ENCODE results near the gene TCEA3. TPM values are rescaled to one million over a fixed set of nuclear protein-coding genes. Genes with fewer than 3 reads are reported as not detected.

TCEA3 gene
- total RNA-seq, 1 donor from 2014 or later = 9.7 TPM

- no peak for DNase-seq (ENCODE audit: low spot score)
- H3K27me3 Mint-ChIP-seq (ENCODE audit: unreplicated experiment) = peaks cover 20% of the 10 kb centered on the region
- peak overlapping the region; percentile 97 for H3K27ac Mint-ChIP-seq (ENCODE audit: unreplicated experiment)
- no peak for TF ChIP-seq CTCF (IDR thresholded peaks at IDR 0.05; ENCODE audit: unreplicated experiment)
- H3K4me3 Mint-ChIP-seq (ENCODE audit: unreplicated experiment) = peak overlapping the region; percentile 66
- H3K36me3 Mint-ChIP-seq (ENCODE audit: low read depth, unreplicated experiment) = peaks cover 17% of the 10 kb centered on the region
- H3K4me1 Mint-ChIP-seq (ENCODE audit: unreplicated experiment) = peaks cover 46% of the 10 kb centered on the region
- H3K9me3 Mint-ChIP-seq (ENCODE audit: unreplicated experiment) = no peaks in the 10 kb centered on the region
Measured at GRCh38 chr1:23371987-23372880, 52.3 kb downstream of the TCEA3 start.

- TF ChIP-seq CTCF (IDR thresholded peaks at IDR 0.05; ENCODE audit: unreplicated experiment) = peak; percentile 34
- H3K27me3 Mint-ChIP-seq (ENCODE audit: unreplicated experiment) = peaks cover 20% of the 10 kb centered on the region
- peak; percentile 76 for DNase-seq (ENCODE audit: low spot score)
- peaks cover 5% of the 10 kb centered on the region for H3K9me3 Mint-ChIP-seq (ENCODE audit: unreplicated experiment)
- peak overlapping the region; percentile 96 for H3K4me3 Mint-ChIP-seq (ENCODE audit: unreplicated experiment)
- peaks cover 48% of the 10 kb centered on the region for H3K4me1 Mint-ChIP-seq (ENCODE audit: unreplicated experiment)
- H3K27ac Mint-ChIP-seq (ENCODE audit: unreplicated experiment) = peak overlapping the region; percentile 97
- peaks cover 30% of the 10 kb centered on the region for H3K36me3 Mint-ChIP-seq (ENCODE audit: low read depth, unreplicated experiment)
Measured at GRCh38 chr1:23370709-23371584, 53.6 kb downstream of the TCEA3 start.

DNA sequence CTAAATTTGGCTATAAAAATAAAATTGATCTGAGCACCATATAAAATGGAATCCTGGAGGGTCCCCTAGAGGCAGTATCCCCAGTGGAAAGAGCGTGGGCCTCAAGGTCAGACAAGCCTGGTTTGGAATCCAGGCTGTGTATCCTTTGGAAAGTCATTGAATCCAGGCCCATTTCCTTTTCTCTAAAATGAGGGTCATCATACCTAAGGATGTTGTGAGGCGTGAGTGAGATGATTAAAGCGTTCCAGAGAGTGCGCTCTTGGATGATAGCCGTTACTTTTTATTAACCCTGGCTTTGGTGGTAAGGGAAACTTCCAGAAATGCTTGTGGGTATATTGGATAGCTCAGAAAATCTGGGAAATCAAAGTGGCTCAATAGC is 54.2 kb downstream of the TCEA3 start:
- no peak for TF ChIP-seq CTCF (IDR thresholded peaks at IDR 0.05; ENCODE audit: unreplicated experiment)
- Mint-ChIP-seq H3K27me3 (ENCODE audit: unreplicated experiment) (peaks cover 20% of the 10 kb centered on the region), H3K4me3 (ENCODE audit: unreplicated experiment) (peak overlapping the region; percentile 96), H3K36me3 (ENCODE audit: low read depth, unreplicated experiment) (peaks cover 34% of the 10 kb centered on the region), H3K27ac (ENCODE audit: unreplicated experiment) (peak overlapping the region; percentile 97), H3K4me1 (ENCODE audit: unreplicated experiment) (peaks cover 48% of the 10 kb centered on the region), H3K9me3 (ENCODE audit: unreplicated experiment) (peaks cover 8% of the 10 kb centered on the region)
- DNase-seq (ENCODE audit: low spot score) = no peak

DNA sequence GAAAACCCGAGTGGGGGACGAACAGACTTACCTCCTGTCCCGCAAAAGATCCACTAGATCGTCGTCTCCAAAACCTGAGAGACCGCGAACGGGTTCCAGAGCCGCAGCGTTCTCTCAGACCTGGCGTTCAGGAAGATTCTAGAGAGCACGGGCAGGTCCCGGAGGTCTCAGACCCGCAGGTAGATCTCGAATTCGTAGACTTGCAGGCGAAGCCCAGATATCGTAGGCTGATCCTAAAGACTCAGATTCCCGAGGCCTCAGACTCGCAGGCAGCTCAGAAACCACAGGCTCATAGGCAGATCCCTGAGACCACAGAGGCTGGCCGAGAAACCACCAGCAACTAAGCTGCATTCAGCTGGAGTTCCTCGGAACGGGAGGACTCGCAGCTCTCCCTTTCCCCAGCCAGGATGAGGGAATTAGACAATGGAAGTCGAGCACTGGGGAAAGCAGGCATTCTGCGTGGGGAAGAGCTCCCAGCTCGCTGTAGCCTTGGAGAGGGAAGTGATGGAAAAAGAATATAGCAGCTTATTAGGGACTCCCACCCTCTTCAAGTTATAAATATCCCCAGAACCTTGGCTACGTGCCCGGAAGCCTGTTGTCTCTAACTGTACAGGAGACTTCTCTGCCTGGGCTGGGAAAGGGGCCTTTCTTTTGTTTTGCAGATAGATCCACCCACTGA is 55.1 kb downstream of the TCEA3 start, which contains the start of gene ZNF436:
Gene ZNF436 (minus strand): TSS at position 502 of the 679 bp plus-strand sequence. CDS start 1,831 bp downstream, outside the sequence.
- Mint-ChIP-seq H3K4me1 (ENCODE audit: unreplicated experiment) (peaks cover 46% of the 10 kb centered on the region), H3K27me3 (ENCODE audit: unreplicated experiment) (peaks cover 20% of the 10 kb centered on the region), H3K36me3 (ENCODE audit: low read depth, unreplicated experiment) (peaks cover 36% of the 10 kb centered on the region), H3K9me3 (ENCODE audit: unreplicated experiment) (peaks cover 13% of the 10 kb centered on the region), H3K4me3 (ENCODE audit: unreplicated experiment) (peak within 1 kb of the TSS; percentile 96), H3K27ac (ENCODE audit: unreplicated experiment) (peak within 1 kb of the TSS; percentile 97)
- DNase-seq (ENCODE audit: low spot score) = peak; percentile 30
- no peak for TF ChIP-seq CTCF (IDR thresholded peaks at IDR 0.05; ENCODE audit: unreplicated experiment)

Measured in endothelial cell (in vitro differentiated cells).